ENCODE measurements around the gene VSIG2. TPM values are rescaled to one million over a fixed set of nuclear protein-coding genes. Genes with fewer than 3 reads are reported as not detected.

Gene VSIG2
- total and polyA plus RNA-seq, 12 donors: 0.55 to 2.3 (median 1.1) TPM

- ATAC-seq (no peak), DNase-seq (no peak)
- Histone ChIP-seq H3K27ac (no peak overlapping the region), H3K36me3 (peaks cover 0 to 92% (median 27%) of the 10 kb centered on the region in 9 donors), H3K27me3 (no peaks in the 10 kb centered on the region), H3K4me1 (peaks cover 0 to 4% (median 0%) of the 10 kb centered on the region in 9 donors), H3K4me3 (no peak overlapping the region), H3K9me3 (no peaks in the 10 kb centered on the region)
- intact Hi-C loops (cut with DNase I): loop anchor here in 3 of 10 donors (10.0 kb wide), 1 partner anchor 65 kb away; no protein-coding TSS in a partner anchor
- 97% methylated on average over 8 of the region's 8 CpGs for WGBS, 2 donors
- TF ChIP-seq CTCF (IDR thresholded peaks at IDR 0.05): no peak
Observed at GRCh38 chr11:124769806-124770774, 18.0 kb upstream of the VSIG2 start.

DNA sequence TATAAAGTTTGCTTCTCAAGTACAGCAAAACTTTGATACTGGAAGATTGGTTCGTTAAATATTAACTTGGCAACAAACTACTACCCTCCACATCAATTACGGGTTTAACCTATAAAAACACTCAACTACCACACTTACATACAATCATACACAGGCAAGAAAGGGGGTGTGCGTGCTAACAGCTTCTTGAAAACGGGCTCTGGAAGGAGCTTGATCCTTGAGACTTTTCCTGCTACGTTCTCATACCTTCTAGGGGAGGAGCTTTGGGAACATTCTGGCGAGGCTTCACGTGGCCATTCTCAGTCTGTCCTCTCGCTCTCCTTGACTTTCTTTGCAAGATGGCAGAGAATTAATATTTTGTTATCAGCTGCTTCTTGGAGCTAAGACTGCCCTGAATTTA, 16.9 kb upstream of the VSIG2 start:
- no peak overlapping the region for H3K4me3 ChIP-seq
- no peak overlapping the region for H3K27ac ChIP-seq
- H3K9me3 ChIP-seq: no peaks in the 10 kb centered on the region
- no peaks in the 10 kb centered on the region for H3K27me3 ChIP-seq
- WGBS, 2 donors: 90 to 92% methylated on average over 8 of the region's 8 CpGs
- DNase-seq (no peak), ATAC-seq (no peak)
- H3K4me1 ChIP-seq: peaks cover 0 to 4% (median 0%) of the 10 kb centered on the region in 9 donors
- no peak for TF ChIP-seq CTCF (IDR thresholded peaks at IDR 0.05)
- intact Hi-C loops (cut with DNase I): loop anchor here in 2 of 10 donors (10.0 kb wide), 1 partner anchor 66 kb away; no protein-coding TSS in a partner anchor
- H3K36me3 ChIP-seq: peaks cover 0 to 94% (median 27%) of the 10 kb centered on the region in 9 donors

DNA sequence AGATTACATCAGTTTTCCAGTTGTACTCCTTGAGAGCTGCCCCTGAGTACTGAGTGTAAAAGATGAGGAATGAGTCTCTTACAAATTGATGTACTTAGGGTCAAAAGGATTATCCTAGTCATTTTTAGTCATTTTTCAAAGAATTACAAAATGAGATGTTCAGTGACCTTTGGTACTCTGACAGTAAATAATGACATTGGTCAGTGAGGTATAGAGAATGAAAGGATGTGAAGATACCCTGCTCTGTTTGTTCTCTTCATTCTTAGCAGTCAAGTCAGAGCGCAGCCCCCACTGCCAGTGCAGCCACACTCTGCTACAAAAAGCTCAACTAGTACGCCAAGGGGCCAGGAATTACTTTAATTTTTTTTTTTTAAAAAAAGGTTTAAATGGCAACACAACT, 14.1 kb upstream of the VSIG2 start:
- Histone ChIP-seq H3K27ac (no peak overlapping the region), H3K36me3 (peaks cover 0 to 69% (median 15%) of the 10 kb centered on the region in 9 donors), H3K27me3 (peaks cover 0 to 22% (median 17%) of the 10 kb centered on the region in 7 donors), H3K4me3 (no peak overlapping the region), H3K9me3 (no peaks in the 10 kb centered on the region), H3K4me1 (peaks cover 0 to 19% (median 15%) of the 10 kb centered on the region in 9 donors)
- DNase-seq: no peak
- no peak for TF ChIP-seq CTCF (IDR thresholded peaks at IDR 0.05)
- intact Hi-C loops (cut with DNase I): loop anchor here in 2 of 10 donors (10.0 kb wide), 1 partner anchor 69 kb away; no protein-coding TSS in a partner anchor
- 92 to 96% methylated on average over 2 of the region's 2 CpGs for WGBS, 2 donors
- no peak for ATAC-seq

- Histone ChIP-seq H3K4me1 (peaks cover 6 to 43% (median 35%) of the 10 kb centered on the region in 9 donors), H3K27ac (peak overlapping the region in 9 of 10 donors; percentile 86 to 99 (median 98)), H3K27me3 (peaks cover 0 to 50% (median 41%) of the 10 kb centered on the region in 7 donors), H3K9me3 (no peaks in the 10 kb centered on the region), H3K36me3 (peaks cover 0 to 44% (median 12%) of the 10 kb centered on the region in 9 donors), H3K4me3 (peak overlapping the region; percentile 61 to 94 (median 78))
- DNase-seq: peak; percentile 88 to 91
- TF ChIP-seq CTCF (IDR thresholded peaks at IDR 0.05): peak; percentile 77 to 86 (median 82)
- 5 to 6% methylated on average over 21 of the region's 21 CpGs for WGBS, 2 donors
- intact Hi-C loops (cut with DNase I): loop anchor here in 9 of 10 donors (1.0 to 10.0 kb wide), 10 partner anchors 34 to 95 kb away; partner anchors contain the start of genes SIAE (in 5 of the 9), SPA17 (in 5 of the 9) and MSANTD2 (in 1 of the 9)
- peak in 7 of 8 donors; percentile 7 to 23 (median 15) for ATAC-seq
Observed at GRCh38 chr11:124763156-124763947, 11.3 kb upstream of the VSIG2 start.

Measured in heart right ventricle (tissue), 16 donors.